GM18505 (cell line): Measurements from ENCODE around the gene SPACA4.
"Not testable (repeated sequence)": the region's sequence is repeated elsewhere in the genome, so short reads cannot be mapped to it uniquely, and the experiment has no call there.

Experiments used
- ATAC-seq: cut with Tn5 transposase; IDR thresholded peaks from one replicate; pipeline ENCODE4 v1.9.1; 2021; ENCODE audit not compliant: unreplicated experiment
- POLR2A ChIP-seq: IDR thresholded peaks from 4 replicates; pipeline ENCODE4 v1.6.1; 2011; ENCODE audit warnings: borderline replicate concordance; ENCODE audit not compliant: insufficient read depth, insufficient read length; ENCODE audit errors: extremely low read depth

SPACA4 gene

GRCh38 chr19:48606463-48607358 lies at the start of gene SPACA4:
TSS of gene SPACA4 (plus strand) at chr19:48606742. CDS start at chr19:48606979, 237 bp downstream.
- TF ChIP-seq POLR2A, result no peak
- no peak for ATAC-seq

GRCh38 chr19:48556825-48557224 lies 49.7 kb upstream of the SPACA4 start:
- no peak for ATAC-seq
- TF ChIP-seq POLR2A, result no peak

- no peak for TF ChIP-seq POLR2A
- ATAC-seq, result no peak
Observed at GRCh38 chr19:48558018-48558684, 48.4 kb upstream of the SPACA4 start.

GRCh38 chr19:48560095-48560530 lies 46.4 kb upstream of the SPACA4 start:
- ATAC-seq, result no peak
- no peak for TF ChIP-seq POLR2A

- no peak for ATAC-seq
Observed at GRCh38 chr19:48561412-48561811, 45.1 kb upstream of the SPACA4 start.

GRCh38 chr19:48565090-48565489 lies 41.5 kb upstream of the SPACA4 start:
- ATAC-seq, result no peak

More at GRCh38 chr19:48561412-48561811, 45.1 kb upstream of the SPACA4 start:
- TF ChIP-seq POLR2A, result no peak

GRCh38 chr19:48568345-48568886 lies 38.1 kb upstream of the SPACA4 start:
- no peak for TF ChIP-seq POLR2A
- no peak for ATAC-seq

More at GRCh38 chr19:48565090-48565489, 41.5 kb upstream of the SPACA4 start:
- no peak for TF ChIP-seq POLR2A

- no peak for TF ChIP-seq POLR2A
- no peak for ATAC-seq
Observed at GRCh38 chr19:48569814-48570213, 36.7 kb upstream of the SPACA4 start.

GRCh38 chr19:48571378-48572162 lies 35.0 kb upstream of the SPACA4 start:
- no peak for ATAC-seq
- TF ChIP-seq POLR2A, result no peak

- ATAC-seq, result no peak
- TF ChIP-seq POLR2A, result no peak
Observed at GRCh38 chr19:48573163-48573505, 33.4 kb upstream of the SPACA4 start.

GRCh38 chr19:48575931-48576622 lies 30.5 kb upstream of the SPACA4 start:
- TF ChIP-seq POLR2A, result no peak
- ATAC-seq, result no peak

GRCh38 chr19:48577908-48578307 lies 28.6 kb upstream of the SPACA4 start:
- ATAC-seq, result not testable (repeated sequence)
